AG08395 (cell line): ENCODE data around the gene CASK.

Source experiments
- DNase-seq: peaks from one replicate; pipeline ENCODE4 v3.0.0; 2012; ENCODE audit warnings: mixed read lengths, low spot score

The CASK gene

DNA sequence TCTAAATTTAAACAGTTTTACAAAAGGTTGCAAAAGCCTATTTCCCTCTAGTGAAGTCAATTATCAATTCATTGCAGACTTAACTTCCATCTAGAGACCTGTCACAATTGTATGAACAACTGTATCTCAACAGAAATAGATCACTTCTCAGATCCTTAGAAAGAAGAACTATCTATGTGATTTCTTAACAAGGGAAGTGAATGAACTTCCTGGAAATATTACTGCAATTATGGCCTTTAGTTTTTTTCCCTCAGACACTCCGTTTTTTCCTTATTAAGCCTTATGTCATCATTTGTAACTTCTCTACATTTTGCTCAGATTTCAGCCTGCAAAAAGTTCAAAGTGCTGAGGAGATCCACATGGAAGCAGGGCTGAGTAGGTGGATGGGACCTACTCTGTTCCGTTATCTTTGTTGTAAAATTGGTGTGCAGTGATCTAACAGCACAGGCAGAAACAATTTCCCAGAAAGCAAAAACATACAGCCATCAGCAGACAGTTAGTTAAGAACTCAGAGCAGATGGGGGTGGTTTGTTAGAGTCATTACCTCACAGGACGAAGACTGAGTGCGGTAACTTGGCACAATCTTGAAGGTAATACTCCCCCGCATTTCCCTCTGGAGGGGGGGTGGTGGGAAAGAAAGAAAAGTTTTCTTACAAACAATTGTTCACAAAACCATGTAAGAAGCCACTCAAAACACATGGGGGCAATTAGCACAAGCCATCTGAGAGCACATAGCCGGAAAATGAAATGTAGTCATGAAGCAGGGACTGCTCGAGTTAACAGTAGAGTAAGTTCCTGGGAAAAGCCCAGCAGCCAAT is 363.9 kb downstream of the CASK start:
- peak; percentile 23 for DNase-seq

GRCh38 chrX:41558531-41558930 is 364.8 kb downstream of the CASK start:
- peak; percentile 18 for DNase-seq

DNA sequence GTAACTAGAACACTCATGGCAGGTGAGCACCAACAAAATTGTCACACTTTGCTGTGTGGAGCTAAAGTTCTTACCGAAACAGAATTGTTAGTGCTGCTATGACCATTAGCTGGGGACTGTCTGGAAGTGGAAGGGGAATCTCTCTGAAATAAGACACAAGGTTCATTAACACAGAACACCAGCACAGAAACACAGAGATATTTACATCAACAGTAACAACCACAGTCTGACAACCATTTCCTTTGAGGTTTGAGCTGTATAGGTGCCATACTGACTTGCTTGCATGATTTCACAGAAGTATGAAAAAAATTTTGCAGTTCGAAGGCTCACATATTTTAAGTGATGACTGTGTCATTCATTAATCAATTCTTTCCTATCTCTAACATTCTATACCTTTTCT is 366.4 kb downstream of the CASK start:
- no peak for DNase-seq

DNA sequence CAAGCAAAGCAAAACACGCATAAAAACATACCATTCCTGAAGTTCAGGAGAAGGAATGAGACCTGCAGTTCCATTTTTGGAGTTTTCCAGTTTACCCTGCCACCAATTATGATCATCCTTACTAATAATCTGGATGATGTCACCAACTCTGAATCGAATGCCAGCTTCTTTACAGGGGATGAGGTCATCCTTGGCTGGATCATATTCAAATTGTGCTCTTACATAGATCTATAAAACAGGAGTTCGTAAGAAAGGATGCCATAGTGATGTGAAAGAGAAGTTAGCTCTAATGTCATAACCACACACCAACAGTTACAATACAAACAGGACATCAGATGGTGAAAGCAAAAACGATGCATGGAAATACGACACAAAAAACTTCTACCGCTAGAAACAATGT is 369.7 kb downstream of the CASK start:
- DNase-seq = no peak

- DNase-seq = no peak
These were observed 374.9 kb downstream of the CASK start for GRCh38 chrX:41548411-41548810.

GRCh38 chrX:41543668-41544067 is 379.7 kb downstream of the CASK start:
- no peak for DNase-seq

GRCh38 chrX:41543025-41543424 is 380.3 kb downstream of the CASK start:
- DNase-seq = no peak

DNA sequence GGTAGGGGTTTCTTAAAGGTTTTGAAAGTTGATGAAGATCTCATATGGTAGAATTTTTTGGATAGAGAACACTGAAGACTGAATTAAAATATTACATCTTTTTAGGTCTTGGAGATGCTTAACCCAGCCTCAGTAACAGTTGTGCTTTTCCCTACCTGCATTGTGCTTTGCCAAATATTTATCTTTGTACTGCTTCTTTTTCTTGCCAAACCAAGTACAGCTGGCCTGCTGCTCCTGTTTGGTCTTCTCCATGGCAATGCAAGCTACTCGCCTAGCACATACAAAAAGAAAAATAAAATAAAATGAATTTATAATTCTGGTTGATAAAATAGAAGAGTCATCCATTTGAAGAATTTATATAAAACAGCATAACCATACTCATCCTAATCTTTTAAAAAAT is 380.8 kb downstream of the CASK start:
- no peak for DNase-seq

DNA sequence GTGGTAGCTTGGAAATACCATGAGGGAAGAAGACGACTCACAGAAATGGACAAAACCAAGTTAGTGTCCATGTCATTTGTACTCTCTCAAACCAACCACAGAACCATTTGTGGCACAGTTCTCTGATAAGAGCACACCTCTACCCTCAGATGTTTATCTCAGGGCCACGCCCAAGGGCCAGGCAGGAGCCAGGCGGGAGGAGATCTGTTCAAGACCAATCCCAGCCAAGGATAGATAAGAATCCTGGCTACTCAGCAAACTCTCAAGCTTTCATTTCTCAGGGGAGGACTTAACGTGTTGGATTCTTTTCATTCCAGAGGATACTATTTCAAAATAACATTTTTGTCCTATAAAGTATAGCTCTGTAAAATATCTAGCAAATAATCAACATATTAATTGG is 381.2 kb downstream of the CASK start:
- no peak for DNase-seq

GRCh38 chrX:41541386-41541785 is 382.0 kb downstream of the CASK start:
- DNase-seq = no peak

- no peak for DNase-seq
These were observed 384.6 kb downstream of the CASK start for GRCh38 chrX:41538707-41539106.

- DNase-seq = no peak
These were observed 393.3 kb downstream of the CASK start for GRCh38 chrX:41530085-41530484.

DNA sequence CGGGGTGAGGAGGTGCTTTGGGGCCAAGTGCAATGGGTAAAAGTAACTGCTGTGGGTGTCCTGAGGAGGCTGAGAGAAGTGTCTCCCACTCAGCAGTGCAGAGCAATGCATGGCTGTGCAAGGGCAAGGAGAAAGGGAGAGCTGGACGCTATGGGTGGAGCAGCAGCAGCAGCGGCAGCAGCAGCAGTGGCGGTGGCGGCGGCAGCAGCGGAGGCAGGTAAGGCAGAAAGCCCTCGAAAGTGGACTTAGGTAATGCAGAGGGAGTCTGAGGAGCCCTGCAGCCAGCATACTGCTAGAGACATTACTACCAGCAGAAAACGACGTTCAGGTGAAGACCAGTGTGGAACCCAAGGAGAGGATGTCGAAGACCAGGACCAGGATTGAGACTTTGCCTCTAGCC is 394.1 kb downstream of the CASK start:
- DNase-seq = no peak

DNA sequence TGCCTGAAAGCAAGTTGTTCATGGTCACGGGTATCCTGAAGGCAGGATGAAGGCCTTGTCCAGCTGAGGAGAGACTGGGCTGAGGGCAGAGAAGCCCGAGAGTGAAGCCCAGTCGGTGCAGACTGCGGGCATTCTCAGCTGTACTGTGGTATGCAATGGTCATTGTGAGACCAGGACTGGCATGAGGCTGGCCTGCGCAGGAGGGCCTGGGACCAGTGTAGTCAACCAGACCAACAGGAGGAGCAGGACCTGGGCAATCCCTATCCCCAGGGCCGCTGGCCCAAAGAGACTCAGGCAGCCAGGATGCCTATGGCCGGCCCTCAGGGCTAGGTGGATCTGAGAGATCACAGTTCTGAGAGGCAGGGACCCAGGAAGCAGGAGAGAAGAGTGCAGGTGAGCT is 394.6 kb downstream of the CASK start:
- no peak for DNase-seq

DNA sequence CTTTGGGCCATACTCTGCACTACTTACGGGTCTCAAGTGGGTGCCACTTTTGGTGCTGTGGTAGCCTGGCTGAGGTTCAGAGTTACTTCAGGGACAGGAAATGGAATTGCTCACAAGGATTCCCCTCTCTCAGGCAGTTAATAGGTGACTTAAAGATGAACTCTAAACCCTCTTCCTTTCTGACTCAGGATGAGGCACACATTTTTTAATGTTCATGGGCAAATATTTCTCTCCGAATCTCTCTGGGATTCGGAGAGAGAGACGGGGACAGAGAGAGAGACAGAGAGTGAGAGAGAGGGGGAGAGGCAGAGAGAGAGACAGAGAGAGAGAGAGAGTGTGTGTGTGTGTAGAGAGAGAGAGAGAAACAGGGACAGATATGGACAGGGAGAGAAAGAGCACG is 396.4 kb downstream of the CASK start:
- DNase-seq = peak; percentile 7

- DNase-seq = no peak
These were observed 397.1 kb downstream of the CASK start for GRCh38 chrX:41526271-41526670.

- DNase-seq = no peak
These were observed 400.7 kb downstream of the CASK start for GRCh38 chrX:41522671-41523070.

- DNase-seq = no peak
These were observed 401.3 kb downstream of the CASK start for GRCh38 chrX:41522081-41522480.

DNA sequence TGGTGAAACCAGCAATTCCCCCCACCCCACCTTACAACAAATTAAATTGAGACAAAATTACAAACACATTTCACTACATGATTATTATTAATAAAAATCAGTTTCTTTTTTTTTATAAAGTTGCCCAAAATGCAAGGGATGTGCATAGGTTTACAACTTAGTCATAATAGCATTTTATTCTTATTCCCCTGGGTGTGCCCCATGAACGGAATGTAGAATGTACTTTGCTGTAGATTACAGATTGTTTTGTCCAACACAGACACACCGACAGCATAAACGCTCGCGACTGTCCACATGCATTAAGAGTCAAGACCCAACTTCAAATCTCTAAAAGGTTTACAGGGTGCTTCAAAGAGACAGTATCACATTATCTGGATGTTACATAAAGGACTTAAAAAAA is 403.9 kb downstream of the CASK start:
- DNase-seq = no peak

GRCh38 chrX:41518841-41519220 is 404.5 kb downstream of the CASK start:
- DNase-seq = no peak

DNA sequence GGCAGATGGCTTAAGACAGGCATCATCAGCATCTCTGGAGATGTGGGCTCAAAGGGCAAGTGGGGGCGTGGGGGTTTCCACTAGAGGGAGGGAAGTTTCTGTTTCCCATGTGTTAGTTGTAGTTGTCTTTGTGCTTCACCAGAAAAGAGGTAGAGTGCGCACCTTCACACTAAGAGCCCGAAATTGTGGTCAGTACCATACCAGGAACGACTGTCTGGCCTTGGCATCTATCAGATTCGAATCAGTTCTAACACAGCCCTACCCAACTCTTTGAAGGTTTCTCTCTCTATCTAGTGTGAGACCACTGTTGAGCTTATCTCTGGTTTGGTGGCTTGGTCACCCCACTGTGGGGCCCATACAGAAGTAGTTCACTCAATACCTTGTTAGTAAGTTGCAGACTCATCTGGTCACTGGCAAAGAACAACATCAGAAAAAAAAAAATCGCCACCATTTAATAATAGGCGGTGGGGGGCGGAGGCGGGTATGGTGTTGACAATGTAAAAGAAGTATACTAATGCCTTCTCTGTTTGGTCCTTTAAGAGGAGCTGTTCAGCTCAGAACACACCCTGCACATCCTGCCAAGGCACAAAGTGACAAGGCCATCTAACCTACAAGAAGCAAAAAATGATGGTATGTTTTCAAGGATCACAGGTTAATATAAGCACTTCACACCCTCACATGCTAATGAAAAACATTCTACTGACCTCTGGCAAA is 405.1 kb downstream of the CASK start:
- no peak for DNase-seq

DNA sequence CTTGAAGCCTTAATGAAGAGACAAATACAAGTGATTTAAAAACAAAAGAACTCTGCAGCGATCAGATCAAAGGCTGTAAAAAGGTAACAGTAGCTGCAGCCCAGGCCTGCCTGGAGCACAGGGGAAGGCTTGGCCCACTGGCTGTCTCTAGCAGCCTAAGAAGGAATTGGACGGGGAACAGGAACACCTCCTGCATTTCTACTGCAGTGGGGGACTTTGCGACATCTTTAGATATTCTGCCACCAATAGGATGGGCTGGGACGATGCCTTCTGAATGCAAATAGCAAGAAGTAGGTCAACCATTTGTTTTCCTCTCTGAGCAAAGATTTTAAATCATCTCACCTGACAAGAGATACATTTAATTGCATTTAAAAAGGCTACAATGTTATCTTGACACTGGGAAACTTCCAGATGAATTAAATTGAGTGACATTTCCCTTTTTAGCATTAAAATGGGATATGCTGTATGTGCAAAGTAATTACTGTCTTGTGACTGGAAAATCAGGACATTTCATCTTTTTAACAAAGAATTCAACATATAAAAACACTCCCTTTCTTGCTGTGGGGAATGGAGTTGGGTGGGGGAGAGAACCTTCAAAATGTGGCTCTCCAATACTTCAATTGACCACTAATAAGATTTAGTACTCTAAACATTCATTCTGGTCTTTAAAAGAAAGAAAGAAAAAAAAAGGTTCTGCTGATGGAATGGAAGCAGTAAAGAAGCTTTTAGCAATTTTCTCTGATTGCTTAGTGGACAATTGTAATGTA is 406.2 kb downstream of the CASK start:
- no peak for DNase-seq

DNA sequence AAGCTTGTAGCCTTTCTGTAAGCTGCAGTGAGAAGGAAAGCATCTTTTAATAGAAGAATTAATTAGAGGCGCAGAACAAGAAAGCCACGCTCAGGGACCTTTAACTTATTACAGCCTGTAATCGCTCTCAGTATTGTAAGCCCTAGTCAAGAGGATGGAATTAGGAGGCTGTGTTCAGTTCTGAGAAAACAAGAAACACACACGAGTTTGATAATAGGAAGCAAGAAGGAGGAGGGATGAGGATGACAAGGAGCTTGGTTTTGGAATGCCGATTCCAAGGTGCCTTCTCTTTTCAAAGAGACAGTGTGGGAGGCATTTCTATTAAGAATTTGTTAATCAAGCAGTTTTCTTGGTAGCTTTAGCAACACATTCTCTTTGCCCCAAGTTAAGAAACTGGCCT is 406.9 kb downstream of the CASK start:
- no peak for DNase-seq
